Anterior cingulate cortex (tissue), 58 donors: ENCODE results near the gene HAP1.
"Not testable (repeated sequence)": the region's sequence is repeated elsewhere in the genome, so short reads cannot be mapped to it uniquely, and the experiment has no call there.

Experiments used
- DNase-seq, 58 donors: peaks; one replicate each; lab custom pipeline; 2025; lab: John Stamatoyannopoulos, UW

HAP1 gene

GRCh38 chr17:41730479-41730878, 4.0 kb downstream of the HAP1 start:
- DNase-seq: no peak

DNA sequence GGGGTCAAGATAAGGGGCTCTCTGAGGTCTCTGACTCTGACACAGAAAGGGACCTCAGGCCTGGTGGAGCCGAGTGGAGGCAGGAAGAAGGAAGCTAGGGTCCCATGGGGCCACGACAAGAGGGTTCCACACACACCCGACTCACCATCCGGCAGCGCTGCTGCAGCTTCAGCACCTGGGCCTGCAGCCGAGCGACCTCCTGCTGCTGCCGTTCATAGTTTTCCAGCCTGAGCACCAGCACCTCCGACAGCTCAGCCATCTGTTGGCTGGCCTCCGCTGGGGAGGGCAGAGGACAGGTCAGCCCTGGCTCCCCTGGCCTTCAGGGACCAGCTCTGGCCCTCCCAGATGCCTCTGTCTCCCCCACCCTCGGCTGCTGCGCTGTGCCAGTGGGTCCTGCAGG, 6.4 kb downstream of the HAP1 start:
- DNase-seq: no peak

GRCh38 chr17:41725134-41725533, 9.3 kb downstream of the HAP1 start:
- no peak for DNase-seq

DNA sequence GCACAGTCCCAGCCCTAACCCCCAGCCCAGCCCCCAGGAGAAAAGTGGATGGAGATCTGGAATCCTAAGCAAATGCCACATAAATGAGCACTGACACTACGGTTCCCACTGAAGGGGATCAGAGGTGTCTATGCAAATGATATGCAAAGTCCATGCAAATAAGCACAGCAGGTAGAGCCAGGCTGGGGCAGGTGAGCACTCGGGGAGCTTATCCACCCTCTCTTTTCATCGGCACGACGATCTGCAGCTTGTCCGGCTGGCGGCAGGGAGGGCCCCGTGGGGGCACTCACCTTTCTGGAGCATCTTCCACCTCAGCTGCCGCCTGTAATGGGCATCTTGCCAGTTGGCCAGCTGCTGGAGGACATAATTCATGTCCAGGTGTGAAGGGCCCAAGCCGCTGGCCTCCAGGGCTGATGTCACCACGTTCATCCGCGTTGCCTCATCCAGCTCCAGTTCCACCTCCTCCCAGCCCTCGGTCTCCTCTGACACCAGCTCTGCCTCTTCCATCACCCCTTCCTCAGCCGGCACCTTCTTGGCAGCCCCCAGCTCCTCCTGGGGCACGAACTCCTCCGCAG, 9.9 kb downstream of the HAP1 start:
- DNase-seq: no peak

GRCh38 chr17:41723801-41724475, 10.5 kb downstream of the HAP1 start:
- DNase-seq: no peak

- no peak for DNase-seq
Measured at GRCh38 chr17:41722231-41722630, 12.2 kb downstream of the HAP1 start.

DNA sequence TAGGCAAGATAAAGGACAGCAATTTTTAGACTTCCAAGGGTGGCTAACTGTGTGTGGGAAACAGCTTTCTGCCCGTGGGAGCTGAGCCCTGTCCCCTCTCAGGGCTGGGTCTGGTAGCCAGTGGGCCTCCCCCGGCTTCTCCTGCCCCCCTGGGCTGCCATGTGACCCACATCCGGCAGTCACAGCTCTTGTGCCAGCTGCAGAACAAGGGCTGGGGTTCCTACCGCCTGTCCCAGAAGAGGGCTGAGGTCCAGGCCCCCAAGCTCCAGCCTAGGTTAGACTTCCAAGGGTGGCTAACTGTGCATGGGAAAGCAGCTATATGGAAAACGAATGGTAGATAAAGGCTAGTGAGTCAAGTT, 16.2 kb downstream of the HAP1 start:
- DNase-seq: peak in 31 of 58 donors; percentile 6 to 56 (median 18)

DNA sequence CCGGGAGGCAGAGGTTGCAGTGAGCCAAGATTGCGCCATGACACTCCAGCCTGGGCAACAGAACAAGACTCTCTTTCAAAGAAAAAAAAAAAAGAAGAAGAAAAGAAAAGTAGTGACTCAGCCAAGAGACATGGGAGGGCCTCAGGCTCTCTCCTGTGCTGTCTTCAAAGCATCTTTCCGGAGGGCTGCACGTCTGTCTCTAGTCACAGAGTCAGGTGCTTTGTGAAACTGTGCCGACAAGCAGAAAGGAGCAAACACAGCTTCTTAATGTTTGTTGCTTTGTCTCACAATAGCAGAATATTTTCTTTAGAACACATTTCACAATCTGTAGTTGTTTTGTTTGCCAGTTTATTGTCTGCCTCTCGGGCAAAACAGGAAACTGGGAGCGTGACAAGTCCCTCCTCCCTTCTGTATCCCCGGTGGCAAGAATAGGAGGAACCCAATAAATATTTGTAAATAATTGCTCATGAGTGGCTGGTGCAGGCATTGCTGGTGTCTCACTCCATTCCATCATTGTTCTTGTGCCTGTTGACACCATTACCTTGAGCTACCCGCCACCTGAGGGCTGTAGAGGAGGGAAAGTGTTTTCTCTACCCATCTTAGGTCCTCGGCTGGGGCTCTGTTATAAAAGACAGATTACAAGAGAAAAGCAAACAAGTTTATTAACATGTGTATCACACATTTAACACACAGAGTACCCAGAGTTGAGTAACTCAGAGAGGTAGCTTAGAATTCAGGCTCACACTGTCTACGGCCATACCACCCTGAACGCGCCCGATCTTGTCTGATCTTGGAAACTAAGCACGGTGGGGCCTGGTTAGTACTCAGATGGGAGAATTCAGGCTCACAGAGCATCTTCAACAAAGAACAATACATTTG, 16.8 kb downstream of the HAP1 start:
- DNase-seq: peak in 7 of 58 donors; percentile 3 to 43 (median 22)

DNA sequence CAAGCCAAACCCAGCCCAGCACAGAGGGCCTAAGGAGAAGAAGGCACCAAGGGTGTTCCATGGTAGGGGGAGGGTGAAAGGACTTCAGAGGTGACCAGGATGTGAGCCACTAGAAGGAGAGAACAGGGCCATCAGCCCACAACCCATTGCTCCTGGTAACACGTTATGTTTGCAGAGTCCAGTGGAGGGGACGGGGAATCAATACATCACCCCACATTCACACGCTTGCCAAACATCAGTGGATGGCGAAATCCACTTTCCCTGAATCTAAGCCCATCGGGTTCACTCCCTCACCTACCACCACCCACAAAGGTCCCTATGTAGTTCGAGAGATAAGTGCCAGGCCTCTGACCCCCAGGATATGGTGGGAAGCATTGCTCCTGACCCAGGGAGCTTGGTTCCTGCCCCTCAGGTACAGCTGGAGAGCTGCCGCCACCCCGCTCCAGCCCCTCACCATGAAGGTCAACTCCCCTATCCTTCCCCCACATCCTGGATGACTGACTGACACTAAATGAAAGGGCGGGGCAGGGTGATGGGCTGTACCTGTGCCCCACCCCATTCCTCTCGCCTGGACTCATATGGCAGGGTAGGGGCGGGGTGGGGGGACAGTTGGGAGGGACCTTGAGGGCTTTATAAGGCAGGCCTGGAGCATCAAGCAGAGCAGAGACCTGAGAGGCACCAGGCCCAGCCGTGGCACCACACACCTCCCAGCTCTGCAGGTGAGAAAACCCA, 22.6 kb downstream of the HAP1 start, which contains the start of gene GAST:
GAST (plus strand) TSS at position 663 of the 732 bp plus-strand sequence. CDS start 3,106 bp downstream, outside the sequence.
- DNase-seq: no peak

- peak in 51 of 58 donors; percentile 6 to 90 (median 60) for DNase-seq
Measured at GRCh38 chr17:41710472-41711090, 23.9 kb downstream of the HAP1 start.

GRCh38 chr17:41707803-41708669, 26.4 kb downstream of the HAP1 start:
- DNase-seq: no peak

DNA sequence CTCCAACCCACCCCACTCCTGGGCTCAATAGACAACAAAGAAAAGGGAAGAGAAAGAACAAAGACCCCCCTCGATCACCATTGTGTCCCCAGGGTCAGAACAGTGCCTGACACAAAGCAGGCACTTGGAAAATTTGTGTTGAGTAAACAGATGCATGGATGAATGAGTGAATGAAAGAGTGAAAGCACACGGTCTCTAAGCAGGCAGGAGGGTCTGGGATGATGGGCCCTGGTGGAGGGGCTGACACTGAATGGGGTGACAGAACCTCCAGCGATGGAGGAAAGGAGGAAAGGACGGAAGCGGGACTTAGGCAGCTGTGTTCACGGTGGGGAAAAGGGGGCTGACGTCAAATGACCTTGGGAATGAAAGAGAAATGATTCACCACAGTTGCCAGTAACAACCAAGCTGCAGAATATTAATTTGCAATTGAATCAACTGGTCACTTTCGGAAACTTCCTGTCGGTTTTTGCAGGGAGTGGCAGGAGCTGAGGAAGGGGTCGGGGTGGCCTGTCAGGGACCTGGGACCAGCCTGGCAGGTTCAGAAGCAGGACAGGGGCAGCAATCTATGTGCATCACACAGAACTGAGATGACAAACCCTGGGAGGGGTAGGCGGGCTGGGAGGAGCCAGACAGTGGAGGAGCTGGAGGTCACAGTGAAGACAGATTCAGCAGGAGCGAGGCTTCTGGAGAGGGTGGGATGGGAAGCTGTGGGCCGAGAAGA, 29.0 kb downstream of the HAP1 start:
- peak in 2 of 58 donors; percentile 27 to 31 for DNase-seq

DNA sequence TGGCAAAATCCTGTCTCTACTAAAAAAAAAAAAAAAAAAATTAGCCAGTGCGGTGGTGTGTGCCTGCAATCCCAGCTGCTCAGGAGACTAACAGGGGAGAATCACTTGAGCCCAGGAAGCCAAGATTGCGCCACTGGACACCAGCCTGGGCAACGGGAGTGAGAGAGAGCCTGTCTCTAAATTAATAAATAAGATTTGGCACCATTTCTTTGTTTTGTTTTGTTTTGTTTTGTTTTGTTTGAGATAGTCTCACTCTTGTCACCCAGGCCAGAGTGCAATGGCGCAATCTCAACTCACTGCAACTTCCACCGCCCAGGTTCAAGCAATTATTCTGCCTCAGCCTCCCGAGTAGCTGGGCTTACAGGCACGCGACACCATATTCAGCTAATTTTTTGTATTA, 31.7 kb downstream of the HAP1 start:
- no peak for DNase-seq

GRCh38 chr17:41700843-41701242, 33.6 kb downstream of the HAP1 start:
- DNase-seq: not testable (repeated sequence)

GRCh38 chr17:41697122-41697962, 37.1 kb downstream of the HAP1 start:
- DNase-seq: peak in 23 of 58 donors; percentile 7 to 67 (median 32)

- peak in 20 of 58 donors; percentile 4 to 57 (median 26) for DNase-seq
Measured at GRCh38 chr17:41695954-41696757, 38.3 kb downstream of the HAP1 start.
